A673 (cell line): ENCODE results near the gene RAB3B. TPM values are rescaled to one million over a fixed set of nuclear protein-coding genes. Genes with fewer than 3 reads are reported as not detected.

ENCODE experiments used
- BruUV-seq: library from RNA; stranded (reverse); fragments of 400-500 nt; replicated peaks from 2 replicates; lab custom pipeline; 2021; lab: Mats Ljungman, UMichigan
- CTCF ChIA-PET: fragments of 300-600 bp; sonication (Branson Sonifier 250); formaldehyde crosslinking; loops from one replicate; lab custom pipeline; 2022; ENCODE audit warnings: antibody characterized with exemption; lab: Charles Lee
- POLR2A ChIA-PET: fragments of 300-600 bp; sonication (Branson Sonifier 250); formaldehyde crosslinking; loops from one replicate; lab custom pipeline; 2022; ENCODE audit warnings: antibody characterized with exemption; ENCODE audit not compliant: low non-redundant PET; lab: Charles Lee
- DNase-seq: peaks from one replicate; pipeline ENCODE4 v3.0.0-alpha.2; 2015; ENCODE audit warnings: low spot score
- H3K27ac ChIP-seq: fragments of 200-600 bp; sonication (generic); 2 replicates; pipeline ENCODE4 v1.5.1; 2016; ENCODE audit warnings: mixed run types, low read depth, mild to moderate bottlenecking, mixed read lengths, antibody characterized with exemption, low read length; ENCODE audit not compliant: poor library complexity, severe bottlenecking
- H3K27me3 ChIP-seq: fragments of 200-600 bp; sonication (generic); replicated peaks from 2 replicates; pipeline ENCODE4 v1.6.1; 2017; ENCODE audit warnings: mixed run types, low read depth, mild to moderate bottlenecking, mixed read lengths, antibody characterized with exemption, low read length; ENCODE audit not compliant: insufficient read depth, poor library complexity
- H3K36me3 ChIP-seq: fragments of 200-600 bp; sonication (generic); 2 replicates; pipeline ENCODE4 v1.6.1; 2016; ENCODE audit warnings: mixed run types, mild to moderate bottlenecking, mixed read lengths, antibody characterized with exemption, low read length; ENCODE audit not compliant: insufficient read depth, poor library complexity, severe bottlenecking
- H3K4me1 ChIP-seq: fragments of 200-600 bp; sonication (generic); 2 replicates; pipeline ENCODE4 v1.6.1; 2017; ENCODE audit warnings: mixed run types, mild to moderate bottlenecking, mixed read lengths, antibody characterized with exemption, low read length; ENCODE audit not compliant: insufficient read depth, poor library complexity, severe bottlenecking
- H3K4me3 ChIP-seq: fragments of 200-600 bp; sonication (generic); 2 replicates; pipeline ENCODE4 v1.5.1; 2016; ENCODE audit warnings: low read depth, mixed run types, mild to moderate bottlenecking, mixed read lengths, low read length; ENCODE audit not compliant: poor library complexity, severe bottlenecking
- H3K9me3 ChIP-seq: fragments of 200-600 bp; sonication (generic); 2 replicates; pipeline ENCODE4 v1.6.1; 2016; ENCODE audit warnings: mixed run types, low read depth, mild to moderate bottlenecking, mixed read lengths, antibody characterized with exemption, low read length; ENCODE audit not compliant: poor library complexity, severe bottlenecking
- CTCF ChIP-seq: fragments of 300-800, 200-600 bp; sonication (generic); conservative IDR thresholded peaks from 2 replicates; pipeline ENCODE4 v1.5.1; 2017; ENCODE audit warnings: low read depth, mild to moderate bottlenecking, antibody characterized with exemption, low read length, moderate library complexity, mixed read lengths
- EZH2 ChIP-seq: fragments of 200-600 bp; sonication (generic); IDR thresholded peaks from 2 replicates; pipeline ENCODE4 v1.6.1; 2017; ENCODE audit warnings: borderline replicate concordance, low read depth, mild to moderate bottlenecking, mixed read lengths, antibody characterized with exemption, low read length; ENCODE audit not compliant: poor library complexity, severe bottlenecking
- intact Hi-C: fragments of 100-400 bp; cut with micrococcal nuclease; formaldehyde crosslinking; loops from one replicate; pipeline ENCODE4 v1.10.0; 2022; ENCODE audit not compliant: unreplicated experiment
- total RNA-seq: library from RNA; stranded (reverse); gene quantifications from 2 replicates; pipeline ENCODE4 v1.2.3, GENCODE V29; 2021

The RAB3B gene
- total RNA-seq, 1 experiment from 2014 or later = 25.5 TPM

- intact Hi-C loops = no loop called here
- no peak for DNase-seq
- ChIA-PET CTCF (no interaction called here), POLR2A (no interaction called here)
- no peaks in the 10 kb centered on the region for H3K36me3 ChIP-seq
- H3K4me3 ChIP-seq = no peak overlapping the region
- no peaks in the 10 kb centered on the region for H3K9me3 ChIP-seq
- peaks cover 57% of the 10 kb centered on the region for H3K4me1 ChIP-seq
- BruUV-seq = no TSS peak
- H3K27me3 ChIP-seq = no peaks in the 10 kb centered on the region
- H3K27ac ChIP-seq = no peak overlapping the region
- no peak for TF ChIP-seq EZH2
- TF ChIP-seq CTCF = no peak
These were observed 30.2 kb downstream of the RAB3B start for GRCh38 chr1:51960262-51960661.

GRCh38 chr1:51958824-51959223 is 31.7 kb downstream of the RAB3B start:
- CTCF ChIA-PET = no interaction called here

GRCh38 chr1:51957618-51958017 is 32.9 kb downstream of the RAB3B start:
- DNase-seq = peak; percentile 67
- H3K36me3 ChIP-seq = no peaks in the 10 kb centered on the region
- intact Hi-C loops = no loop called here
- no peak overlapping the region for H3K4me3 ChIP-seq
- peaks cover 60% of the 10 kb centered on the region for H3K4me1 ChIP-seq
- H3K27me3 ChIP-seq = no peaks in the 10 kb centered on the region
- BruUV-seq = no TSS peak
- TF ChIP-seq EZH2 (no peak), CTCF (peak; percentile 31; the same call in 1 of the 2 replicates)
- no peaks in the 10 kb centered on the region for H3K9me3 ChIP-seq
- H3K27ac ChIP-seq = peak overlapping the region; percentile 75
- ChIA-PET CTCF (no interaction called here), POLR2A (interaction anchor here (0.6 to 1.0 kb wide), 2 partner anchors 79 to 129 kb away, joined by 3 to 7 read pairs; partner anchors contain the start of gene NRDC)

More at GRCh38 chr1:51958824-51959223, 31.7 kb downstream of the RAB3B start:
- Histone ChIP-seq H3K27ac (no peak overlapping the region), H3K9me3 (no peaks in the 10 kb centered on the region), H3K27me3 (no peaks in the 10 kb centered on the region), H3K4me1 (peaks cover 63% of the 10 kb centered on the region), H3K4me3 (no peak overlapping the region), H3K36me3 (no peaks in the 10 kb centered on the region)
- intact Hi-C loops = no loop called here
- TF ChIP-seq CTCF (no peak), EZH2 (no peak)
- no TSS peak for BruUV-seq
- POLR2A ChIA-PET = no interaction called here
- no peak for DNase-seq
